ENCODE results near the gene CELF1. TPM values are rescaled to one million over a fixed set of nuclear protein-coding genes. Genes with fewer than 3 reads are reported as not detected.

The CELF1 gene
- total and polyA plus RNA-seq, 2 of the 13 experiments (the other 11 are each of a cell fraction or from before 2014, with no cell fraction given): 69.0 to 80.1 TPM

DNA sequence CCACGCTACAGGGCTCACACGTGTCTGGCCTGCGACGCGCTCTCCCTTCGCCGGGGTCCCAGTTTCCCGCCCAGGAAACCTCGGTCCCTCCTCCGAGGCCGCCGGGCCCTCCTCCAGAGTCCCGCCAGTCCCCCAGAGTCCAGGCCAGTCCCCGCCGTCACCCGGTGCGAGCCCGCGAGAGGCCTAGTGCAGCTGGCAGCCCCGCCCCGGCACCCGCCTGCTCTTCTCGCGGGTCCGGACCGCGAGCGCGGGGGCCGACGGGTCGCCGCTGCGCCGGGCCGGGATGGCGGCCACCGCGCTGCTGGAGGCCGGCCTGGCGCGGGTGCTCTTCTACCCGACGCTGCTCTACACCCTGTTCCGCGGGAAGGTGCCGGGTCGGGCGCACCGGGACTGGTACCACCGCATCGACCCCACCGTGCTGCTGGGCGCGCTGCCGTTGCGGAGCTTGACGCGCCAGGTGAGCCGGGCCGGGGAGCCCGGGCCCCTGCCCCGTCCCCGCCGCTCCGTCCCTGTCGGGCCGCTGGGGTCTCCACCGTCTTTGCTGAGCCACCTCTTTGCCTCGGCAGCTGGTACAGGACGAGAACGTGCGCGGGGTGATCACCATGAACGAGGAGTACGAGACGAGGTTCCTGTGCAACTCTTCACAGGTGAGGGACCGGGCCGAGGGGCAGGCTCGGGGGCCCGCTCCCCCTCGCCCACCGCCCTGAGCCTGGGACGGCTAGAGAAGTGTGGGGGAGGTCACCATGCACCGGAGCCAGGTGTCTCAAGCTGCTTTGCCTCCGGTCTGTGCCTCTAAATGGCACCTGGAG, 12.6 kb upstream of the CELF1 start, which contains the start of gene PTPMT1 (continued):
- TF ChIP-seq ZNF557 (CRISPR knock-in tag; IDR thresholded peaks at IDR 0.05) (no peak), MAF1 (CRISPR knock-in tag; IDR thresholded peaks at IDR 0.05; ENCODE audit: borderline replicate concordance) (0 out of 2 replicates have a peak, but pooled peaks have one; percentile 65), CBFB (CRISPR knock-in tag; IDR thresholded peaks at IDR 0.05) (0 out of 2 replicates have a peak, but pooled peaks have one; percentile 25), ZNF724P (CRISPR knock-in tag; IDR thresholded peaks at IDR 0.05; ENCODE audit: borderline replicate concordance) (0 out of 2 replicates have a peak, but pooled peaks have one; percentile 18), ZNF891 (CRISPR knock-in tag; IDR thresholded peaks at IDR 0.05) (0 out of 2 replicates have a peak, but pooled peaks have one; percentile 6), SMAD3 (CRISPR knock-in tag; IDR thresholded peaks at IDR 0.05) (no peak), AKAP8 (CRISPR knock-in tag; IDR thresholded peaks at IDR 0.05) (no peak), ZNF776 (CRISPR knock-in tag; IDR thresholded peaks at IDR 0.05) (peak; percentile 89), PHB2 (IDR thresholded peaks at IDR 0.05; ENCODE audit: partially characterized antibody) (no peak), TGIF2 (CRISPR knock-in tag; IDR thresholded peaks at IDR 0.05) (no peak), AGO1 (IDR thresholded peaks at IDR 0.05; ENCODE audit: low read depth, low read length, poor library complexity, severe bottlenecking) (no peak), SMARCE1 (IDR thresholded peaks at IDR 0.05; ENCODE audit: borderline replicate concordance) (no peak), KLF11 (CRISPR knock-in tag; IDR thresholded peaks at IDR 0.05) (no peak), XBP1 (CRISPR knock-in tag; IDR thresholded peaks at IDR 0.05) (no peak), SRSF9 (IDR thresholded peaks at IDR 0.05; ENCODE audit: borderline replicate concordance, insufficient read depth, low read depth, low read length, poor library complexity, severe bottlenecking) (no peak), ZNF543 (CRISPR knock-in tag; IDR thresholded peaks at IDR 0.05) (no peak), ZSCAN25 (CRISPR knock-in tag; IDR thresholded peaks at IDR 0.05) (0 out of 2 replicates have a peak, but pooled peaks have one; percentile 10)
- TF ChIP-seq, protein P1, sequence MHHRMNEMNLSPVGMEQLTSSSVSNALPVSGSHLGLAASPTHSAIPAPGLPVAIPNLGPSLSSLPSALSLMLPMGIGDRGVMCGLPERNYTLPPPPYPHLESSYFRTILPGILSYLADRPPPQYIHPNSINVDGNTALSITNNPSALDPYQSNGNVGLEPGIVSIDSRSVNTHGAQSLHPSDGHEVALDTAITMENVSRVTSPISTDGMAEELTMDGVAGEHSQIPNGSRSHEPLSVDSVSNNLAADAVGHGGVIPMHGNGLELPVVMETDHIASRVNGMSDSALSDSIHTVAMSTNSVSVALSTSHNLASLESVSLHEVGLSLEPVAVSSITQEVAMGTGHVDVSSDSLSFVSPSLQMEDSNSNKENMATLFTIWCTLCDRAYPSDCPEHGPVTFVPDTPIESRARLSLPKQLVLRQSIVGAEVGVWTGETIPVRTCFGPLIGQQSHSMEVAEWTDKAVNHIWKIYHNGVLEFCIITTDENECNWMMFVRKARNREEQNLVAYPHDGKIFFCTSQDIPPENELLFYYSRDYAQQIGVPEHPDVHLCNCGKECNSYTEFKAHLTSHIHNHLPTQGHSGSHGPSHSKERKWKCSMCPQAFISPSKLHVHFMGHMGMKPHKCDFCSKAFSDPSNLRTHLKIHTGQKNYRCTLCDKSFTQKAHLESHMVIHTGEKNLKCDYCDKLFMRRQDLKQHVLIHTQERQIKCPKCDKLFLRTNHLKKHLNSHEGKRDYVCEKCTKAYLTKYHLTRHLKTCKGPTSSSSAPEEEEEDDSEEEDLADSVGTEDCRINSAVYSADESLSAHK (CRISPR knock-in tag; IDR thresholded peaks at IDR 0.05; ENCODE audit: borderline replicate concordance): no peak
- TF ChIP-seq, protein P2, sequence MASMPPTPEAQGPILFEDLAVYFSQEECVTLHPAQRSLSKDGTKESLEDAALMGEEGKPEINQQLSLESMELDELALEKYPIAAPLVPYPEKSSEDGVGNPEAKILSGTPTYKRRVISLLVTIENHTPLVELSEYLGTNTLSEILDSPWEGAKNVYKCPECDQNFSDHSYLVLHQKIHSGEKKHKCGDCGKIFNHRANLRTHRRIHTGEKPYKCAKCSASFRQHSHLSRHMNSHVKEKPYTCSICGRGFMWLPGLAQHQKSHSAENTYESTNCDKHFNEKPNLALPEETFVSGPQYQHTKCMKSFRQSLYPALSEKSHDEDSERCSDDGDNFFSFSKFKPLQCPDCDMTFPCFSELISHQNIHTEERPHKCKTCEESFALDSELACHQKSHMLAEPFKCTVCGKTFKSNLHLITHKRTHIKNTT (CRISPR knock-in tag; IDR thresholded peaks at IDR 0.05): no peak
- TF ChIP-seq, protein P3, sequence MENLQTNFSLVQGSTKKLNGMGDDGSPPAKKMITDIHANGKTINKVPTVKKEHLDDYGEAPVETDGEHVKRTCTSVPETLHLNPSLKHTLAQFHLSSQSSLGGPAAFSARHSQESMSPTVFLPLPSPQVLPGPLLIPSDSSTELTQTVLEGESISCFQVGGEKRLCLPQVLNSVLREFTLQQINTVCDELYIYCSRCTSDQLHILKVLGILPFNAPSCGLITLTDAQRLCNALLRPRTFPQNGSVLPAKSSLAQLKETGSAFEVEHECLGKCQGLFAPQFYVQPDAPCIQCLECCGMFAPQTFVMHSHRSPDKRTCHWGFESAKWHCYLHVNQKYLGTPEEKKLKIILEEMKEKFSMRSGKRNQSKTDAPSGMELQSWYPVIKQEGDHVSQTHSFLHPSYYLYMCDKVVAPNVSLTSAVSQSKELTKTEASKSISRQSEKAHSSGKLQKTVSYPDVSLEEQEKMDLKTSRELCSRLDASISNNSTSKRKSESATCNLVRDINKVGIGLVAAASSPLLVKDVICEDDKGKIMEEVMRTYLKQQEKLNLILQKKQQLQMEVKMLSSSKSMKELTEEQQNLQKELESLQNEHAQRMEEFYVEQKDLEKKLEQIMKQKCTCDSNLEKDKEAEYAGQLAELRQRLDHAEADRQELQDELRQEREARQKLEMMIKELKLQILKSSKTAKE (CRISPR knock-in tag; IDR thresholded peaks at IDR 0.05; ENCODE audit: borderline replicate concordance): peak; percentile 56; the same call in 1 of the 2 replicates
- TF ChIP-seq, protein P4, sequence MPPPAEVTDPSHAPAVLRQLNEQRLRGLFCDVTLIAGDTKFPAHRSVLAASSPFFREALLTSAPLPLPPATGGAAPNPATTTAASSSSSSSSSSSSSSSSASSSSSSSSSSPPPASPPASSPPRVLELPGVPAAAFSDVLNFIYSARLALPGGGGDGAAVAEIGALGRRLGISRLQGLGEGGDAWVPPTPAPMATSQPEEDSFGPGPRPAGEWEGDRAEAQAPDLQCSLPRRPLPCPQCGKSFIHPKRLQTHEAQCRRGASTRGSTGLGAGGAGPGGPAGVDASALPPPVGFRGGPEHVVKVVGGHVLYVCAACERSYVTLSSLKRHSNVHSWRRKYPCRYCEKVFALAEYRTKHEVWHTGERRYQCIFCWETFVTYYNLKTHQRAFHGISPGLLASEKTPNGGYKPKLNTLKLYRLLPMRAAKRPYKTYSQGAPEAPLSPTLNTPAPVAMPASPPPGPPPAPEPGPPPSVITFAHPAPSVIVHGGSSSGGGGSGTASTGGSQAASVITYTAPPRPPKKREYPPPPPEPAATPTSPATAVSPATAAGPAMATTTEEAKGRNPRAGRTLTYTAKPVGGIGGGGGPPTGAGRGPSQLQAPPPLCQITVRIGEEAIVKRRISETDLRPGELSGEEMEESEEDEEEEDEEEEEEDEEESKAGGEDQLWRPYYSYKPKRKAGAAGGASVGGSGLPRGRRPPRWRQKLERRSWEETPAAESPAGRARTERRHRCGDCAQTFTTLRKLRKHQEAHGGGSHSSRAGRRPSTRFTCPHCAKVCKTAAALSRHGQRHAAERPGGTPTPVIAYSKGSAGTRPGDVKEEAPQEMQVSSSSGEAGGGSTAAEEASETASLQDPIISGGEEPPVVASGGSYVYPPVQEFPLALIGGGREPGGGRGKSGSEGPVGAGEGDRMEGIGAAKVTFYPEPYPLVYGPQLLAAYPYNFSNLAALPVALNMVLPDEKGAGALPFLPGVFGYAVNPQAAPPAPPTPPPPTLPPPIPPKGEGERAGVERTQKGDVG (CRISPR knock-in tag; IDR thresholded peaks at IDR 0.05; ENCODE audit: borderline replicate concordance): no peak
